Urinary bladder (tissue), 4 donors: ENCODE results near the gene NETO1. TPM values are rescaled to one million over a fixed set of nuclear protein-coding genes. Genes with fewer than 3 reads are reported as not detected.

Source experiments
- DNase-seq: peaks from one replicate; pipeline ENCODE4 v3.0.0-alpha.2; 2015; ENCODE audit errors: extremely low spot score
- H3K27ac ChIP-seq: one replicate; pipeline ENCODE4 v1.5.1; 2013; ENCODE audit warnings: low read depth, mild to moderate bottlenecking, moderate library complexity
- H3K36me3 ChIP-seq: one replicate; pipeline ENCODE4 v1.6.1; 2013; ENCODE audit warnings: mild to moderate bottlenecking, moderate library complexity; ENCODE audit not compliant: insufficient read depth
- H3K4me1 ChIP-seq: one replicate; pipeline ENCODE4 v1.6.1; 2013; ENCODE audit warnings: mild to moderate bottlenecking, moderate library complexity; ENCODE audit not compliant: insufficient read depth
- H3K4me3 ChIP-seq: one replicate; pipeline ENCODE4 v1.5.1; 2013; ENCODE audit warnings: low read depth, low read length
- WGBS: extraction: QIAGEN DNeasy Blood & Tissue Kit; methylation state at CpG from one replicate; pipeline ENCODE4 v1.1.7; 2013; 5-methylcytosine and 5-hydroxymethylcytosine counted together
- polyA plus RNA-seq: library from polyadenylated mRNA; stranded (reverse); fragments of 200-250 nt; gene quantifications from one replicate; pipeline ENCODE4 v1.2.3, GENCODE V29; 2013
- total RNA-seq: library from RNA; depleted of rRNA; stranded (reverse); fragments of >200 nt; gene quantifications from one replicate; pipeline ENCODE4 v1.2.3, GENCODE V29; 2014
- donor health status: healthy with polysubstance abuse.
- donor health status: healthy.

Gene NETO1
- total and polyA plus RNA-seq, 2 donors, result 0.96 to 2.4 TPM

GRCh38 chr18:72866442-72866900 lies 1.3 kb downstream of the NETO1 start:
- Histone ChIP-seq H3K27ac (no peak overlapping the region), H3K4me3 (no peak overlapping the region), H3K36me3 (no peaks in the 10 kb centered on the region), H3K4me1 (no peaks in the 10 kb centered on the region)
- DNase-seq, result no peak
- WGBS, result 7% methylated on average over 18 of the region's 18 CpGs

- DNase-seq, result no peak
- 83% methylated on average over 9 of the region's 9 CpGs for WGBS
- Histone ChIP-seq H3K36me3 (no peaks in the 10 kb centered on the region), H3K4me3 (no peak overlapping the region), H3K4me1 (no peaks in the 10 kb centered on the region), H3K27ac (no peak overlapping the region)
These were observed 4.0 kb downstream of the NETO1 start for GRCh38 chr18:72863754-72864153.

GRCh38 chr18:72859088-72859487 lies 8.7 kb downstream of the NETO1 start:
- Histone ChIP-seq H3K27ac (no peak overlapping the region), H3K36me3 (no peaks in the 10 kb centered on the region), H3K4me3 (no peak overlapping the region), H3K4me1 (no peaks in the 10 kb centered on the region)
- 89% methylated on average over 4 of the region's 4 CpGs for WGBS
- DNase-seq, result no peak

GRCh38 chr18:72849671-72850070 lies 18.1 kb downstream of the NETO1 start:
- WGBS, result 65% methylated on average over 3 of the region's 3 CpGs
- no peak overlapping the region for H3K27ac ChIP-seq
- DNase-seq, result no peak
- H3K36me3 ChIP-seq, result no peaks in the 10 kb centered on the region
- H3K4me1 ChIP-seq, result no peaks in the 10 kb centered on the region
- H3K4me3 ChIP-seq, result no peak overlapping the region

GRCh38 chr18:72848503-72849237 lies 19.1 kb downstream of the NETO1 start:
- Histone ChIP-seq H3K4me1 (no peaks in the 10 kb centered on the region), H3K27ac (no peak overlapping the region), H3K36me3 (no peaks in the 10 kb centered on the region), H3K4me3 (no peak overlapping the region)
- 68% methylated on average over 1 of the region's 1 CpG for WGBS
- DNase-seq, result no peak

GRCh38 chr18:72847771-72848170 lies 20.0 kb downstream of the NETO1 start:
- WGBS, result 91% methylated on average over 1 of the region's 1 CpG
- no peaks in the 10 kb centered on the region for H3K4me1 ChIP-seq
- DNase-seq, result no peak
- H3K4me3 ChIP-seq, result no peak overlapping the region
- H3K27ac ChIP-seq, result no peak overlapping the region
- no peaks in the 10 kb centered on the region for H3K36me3 ChIP-seq

- no peaks in the 10 kb centered on the region for H3K4me1 ChIP-seq
- no peaks in the 10 kb centered on the region for H3K36me3 ChIP-seq
- no peak for DNase-seq
- H3K4me3 ChIP-seq, result no peak overlapping the region
- H3K27ac ChIP-seq, result no peak overlapping the region
- 47% methylated on average over 7 of the region's 7 CpGs for WGBS
These were observed 20.9 kb downstream of the NETO1 start for GRCh38 chr18:72846736-72847533.

GRCh38 chr18:72843743-72844142 lies 24.0 kb downstream of the NETO1 start:
- no peak for DNase-seq
- Histone ChIP-seq H3K4me3 (no peak overlapping the region), H3K4me1 (no peaks in the 10 kb centered on the region), H3K27ac (no peak overlapping the region), H3K36me3 (no peaks in the 10 kb centered on the region)
- 88% methylated on average over 8 of the region's 8 CpGs for WGBS

GRCh38 chr18:72840109-72840508 lies 27.7 kb downstream of the NETO1 start:
- Histone ChIP-seq H3K36me3 (no peaks in the 10 kb centered on the region), H3K27ac (no peak overlapping the region), H3K4me1 (no peaks in the 10 kb centered on the region), H3K4me3 (no peak overlapping the region)
- DNase-seq, result no peak
- 25% methylated on average over 4 of the region's 4 CpGs for WGBS

- Histone ChIP-seq H3K4me3 (no peak overlapping the region), H3K4me1 (no peaks in the 10 kb centered on the region), H3K27ac (no peak overlapping the region), H3K36me3 (peaks cover 1% of the 10 kb centered on the region)
- DNase-seq, result no peak
- 80% methylated on average over 3 of the region's 3 CpGs for WGBS
These were observed 33.1 kb downstream of the NETO1 start for GRCh38 chr18:72834731-72835130.

- no peak overlapping the region for H3K27ac ChIP-seq
- DNase-seq, result no peak
- 90% methylated on average over 7 of the region's 7 CpGs for WGBS
- peaks cover 1% of the 10 kb centered on the region for H3K36me3 ChIP-seq
- H3K4me1 ChIP-seq, result no peaks in the 10 kb centered on the region
- no peak overlapping the region for H3K4me3 ChIP-seq
These were observed 34.3 kb downstream of the NETO1 start for GRCh38 chr18:72833471-72833870.

- WGBS, result 26% methylated on average over 10 of the region's 10 CpGs
- no peak for DNase-seq
- H3K4me1 ChIP-seq, result no peaks in the 10 kb centered on the region
- no peak overlapping the region for H3K4me3 ChIP-seq
- peaks cover 1% of the 10 kb centered on the region for H3K36me3 ChIP-seq
- H3K27ac ChIP-seq, result no peak overlapping the region
These were observed 37.7 kb downstream of the NETO1 start for GRCh38 chr18:72830109-72830508.

- Histone ChIP-seq H3K4me3 (no peak overlapping the region), H3K36me3 (peaks cover 1% of the 10 kb centered on the region), H3K27ac (no peak overlapping the region), H3K4me1 (no peaks in the 10 kb centered on the region)
- DNase-seq, result no peak
- WGBS, result 75% methylated on average over 2 of the region's 2 CpGs
These were observed 39.2 kb downstream of the NETO1 start for GRCh38 chr18:72828601-72829000.

- WGBS, result 67% methylated on average over 9 of the region's 9 CpGs
These were observed 41.1 kb downstream of the NETO1 start for GRCh38 chr18:72826736-72827135.

More at GRCh38 chr18:72826736-72827135, 41.1 kb downstream of the NETO1 start:
- H3K36me3 ChIP-seq, result peaks cover 1% of the 10 kb centered on the region
- H3K27ac ChIP-seq, result no peak overlapping the region
- no peak for DNase-seq
- H3K4me3 ChIP-seq, result no peak overlapping the region
- no peaks in the 10 kb centered on the region for H3K4me1 ChIP-seq
